ENCODE measurements around the gene POU2F3. TPM values are rescaled to one million over a fixed set of nuclear protein-coding genes. Genes with fewer than 3 reads are reported as not detected.
A peak's percentile ranks its signal among the peaks of the same experiment; 100 is the strongest.

Gene POU2F3
- total and polyA plus RNA-seq, 2 of the 8 experiments (the other 6 are each of a cell fraction or from before 2014, with no cell fraction given): 1.0 to 2.1 TPM

DNA sequence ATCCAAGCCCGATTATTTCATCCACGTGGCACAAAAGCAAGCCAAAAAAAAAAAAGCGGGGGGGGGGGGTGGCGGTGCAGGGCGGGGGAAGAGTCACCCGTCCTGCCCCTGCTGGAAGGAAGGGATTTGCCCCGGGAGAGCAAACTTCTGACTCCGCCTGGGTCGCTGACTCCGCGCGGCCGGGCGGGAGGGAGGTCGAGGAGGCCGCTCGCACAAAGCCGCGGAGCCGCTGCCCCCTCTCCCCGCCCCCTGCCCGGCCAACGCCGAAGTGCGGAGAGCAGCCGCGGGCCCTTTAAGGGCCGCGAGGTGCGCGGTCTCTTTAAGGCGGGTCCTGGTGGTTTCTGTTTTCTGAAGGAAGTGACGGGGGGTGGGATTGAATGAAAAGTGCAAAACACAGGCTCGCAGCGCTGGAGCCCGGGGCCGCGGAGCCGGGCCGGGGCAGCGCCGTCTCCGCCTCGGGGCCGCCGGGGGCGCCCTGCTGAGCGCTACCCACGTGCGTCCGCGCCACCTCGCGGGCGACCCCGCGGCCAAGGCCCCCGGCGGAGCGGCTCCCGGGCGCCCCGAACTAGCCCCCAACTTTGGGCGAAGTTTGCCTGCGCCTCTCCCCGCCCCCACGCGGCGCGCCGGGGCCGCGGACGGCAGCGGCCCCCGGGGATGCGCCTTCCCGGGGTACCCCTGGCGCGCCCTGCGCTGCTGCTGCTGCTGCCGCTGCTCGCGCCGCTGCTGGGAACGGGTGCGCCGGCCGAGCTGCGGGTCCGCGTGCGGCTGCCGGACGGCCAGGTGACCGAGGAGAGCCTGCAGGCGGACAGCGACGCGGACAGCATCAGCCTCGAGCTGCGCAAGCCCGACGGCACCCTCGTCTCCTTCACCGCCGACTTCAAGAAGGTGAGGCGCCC lies 29.1 kb upstream of the POU2F3 start, which contains the start of gene OAF:
OAF (plus strand) TSS at position 407 of the 896 bp plus-strand sequence; CDS start at position 655, 248 bp downstream.
- Histone ChIP-seq H3K27ac (ENCODE audit: low read depth, low read length) (no peak within 1 kb of the TSS), H3K36me3 (ENCODE audit: control insufficient read depth in 2 of 4, insufficient read depth in 4 of 4, low read length in 3 of 4) (no peaks in the 10 kb centered on the region)
- FAIRE-seq: no peak
- TF ChIP-seq KDM4A (IDR thresholded peaks at IDR 0.05; ENCODE audit: low read depth, low read length, severe bottlenecking) (peak; percentile 74), BACH1 (IDR thresholded peaks at IDR 0.05; ENCODE audit: low read length) (no peak), GABPA (IDR thresholded peaks at IDR 0.05; ENCODE audit: borderline replicate concordance, insufficient read depth, low read length) (0 out of 2 replicates have a peak, but pooled peaks have one; percentile 56), E2F6 (IDR thresholded peaks at IDR 0.05) (peak; percentile 71), YY1 (IDR thresholded peaks at IDR 0.05; ENCODE audit: low read depth, low read length) (no peak), CTBP2 (IDR thresholded peaks at IDR 0.05; ENCODE audit: borderline replicate concordance, insufficient read depth, insufficient read length, low read length) (no peak), MAX (IDR thresholded peaks at IDR 0.05) (peak; percentile 81), SP2 (IDR thresholded peaks at IDR 0.05; ENCODE audit: low read length) (no peak), SAP30 (IDR thresholded peaks at IDR 0.05; ENCODE audit: insufficient read depth, insufficient replicate concordance, low read length) (no peak)

More for the DNA sequence above, 29.1 kb upstream of the POU2F3 start, which contains the start of gene OAF:
- peak within 1 kb of the TSS in 1 of 4 experiments; percentile 12; a peak in 1 of 7 replicates for H3K9ac ChIP-seq (replicated peaks in 1 of 4; ENCODE audit: extremely low read depth in 1 of 4, low read depth in 3 of 4, low read length in 3 of 4)
- H2BK15ac ChIP-seq (ENCODE audit: low read length): peak within 1 kb of the TSS; percentile 88; the same call in 1 of the 2 replicates
- no peak within 1 kb of the TSS for H3K4ac ChIP-seq (replicated peaks; ENCODE audit: insufficient read length, low read depth, low read length)
- peak within 1 kb of the TSS; percentile 93 to 99 for H3K4me2 ChIP-seq (ENCODE audit: insufficient read depth in 1 of 2, low read depth in 2 of 2, low read length in 2 of 2)
- H3K79me2 ChIP-seq (ENCODE audit: control insufficient read depth in 1 of 2, insufficient read depth in 2 of 2, low read length in 2 of 2): no peaks in the 10 kb centered on the region
- H4K20me1 ChIP-seq (replicated peaks in 1 of 2; ENCODE audit: control insufficient read depth in 1 of 2, insufficient read depth in 2 of 2, low read length in 2 of 2): peaks cover 5 to 9% of the 10 kb centered on the region in 2 experiments
- no peak within 1 kb of the TSS for H4K91ac ChIP-seq (replicated peaks; ENCODE audit: insufficient read length, low read length)
- H3K23ac ChIP-seq (ENCODE audit: insufficient read length): no peak within 1 kb of the TSS
- H3K18ac ChIP-seq (ENCODE audit: extremely low read depth, low read length): peak within 1 kb of the TSS; percentile 78
- POLR2A ChIA-PET (ENCODE audit: partially characterized antibody): no interaction called here
- H3K9me3 ChIP-seq (ENCODE audit: insufficient read depth in 2 of 2, low read depth in 1 of 2, low read length in 1 of 2): no peaks in the 10 kb centered on the region
- no peaks in the 10 kb centered on the region for H3K79me1 ChIP-seq (ENCODE audit: low read depth, low read length)
- H2BK120ac ChIP-seq (replicated peaks; ENCODE audit: low read depth, low read length): no peak within 1 kb of the TSS
- no peak within 1 kb of the TSS for H3K56ac ChIP-seq (replicated peaks; ENCODE audit: insufficient read length, low read depth, low read length)
- peak within 1 kb of the TSS; percentile 7; the same call in 1 of the 2 replicates for H4K8ac ChIP-seq (ENCODE audit: extremely low read depth, insufficient read depth, low read length)
- H4K5ac ChIP-seq (ENCODE audit: insufficient read length, low read depth, low read length): no peak within 1 kb of the TSS
- peaks cover 6% of the 10 kb centered on the region for H3K23me2 ChIP-seq (ENCODE audit: low read depth, low read length)
- peak; percentile 58 to 85 for DNase-seq (ENCODE audit: low read depth in 1 of 2, low spot score in 2 of 2)
- no peak within 1 kb of the TSS for H2AK5ac ChIP-seq (ENCODE audit: low read depth, low read length)
- H2AFZ ChIP-seq (ENCODE audit: low read length): 0 out of 2 replicates have a peak within 1 kb of the TSS, but pooled peaks have one; percentile 84
- no peak within 1 kb of the TSS for H2BK12ac ChIP-seq (ENCODE audit: low read depth, low read length)
- H2BK5ac ChIP-seq (ENCODE audit: low read depth, low read length): peak within 1 kb of the TSS; percentile 52; the same call in 1 of the 2 replicates
- H3K4me3 ChIP-seq (ENCODE audit: extremely low read depth in 1 of 4, insufficient read depth in 2 of 4, low read depth in 3 of 4, low read length in 4 of 4): peak within 1 kb of the TSS; percentile 43 to 68 (median 58)
- WGBS, 2 experiments (ENCODE audit: extremely low coverage in 1 of 2, insufficient coverage in 1 of 2, insufficient read length in 1 of 2, insufficient replicate concordance in 2 of 2, low coverage in 1 of 2, low lambda C conversion rate in 2 of 2, missing lambda C conversion rate in 1 of 2): 1% methylated on average over 65 of the region's 108 CpGs; no CpG with 5 or more reads in 1 of the 2 experiments
- no peak within 1 kb of the TSS for H3K14ac ChIP-seq (ENCODE audit: insufficient read length)
- H2BK20ac ChIP-seq (ENCODE audit: low read length): no peak within 1 kb of the TSS
- peaks cover 4 to 12% (median 8%) of the 10 kb centered on the region in 4 experiments for H3K4me1 ChIP-seq (replicated peaks in 1 of 4; ENCODE audit: control insufficient read depth in 3 of 4, insufficient read depth in 4 of 4, low read length in 3 of 4)
- peaks cover 67 to 94% (median 87%) of the 10 kb centered on the region in 4 experiments for H3K27me3 ChIP-seq (replicated peaks in 1 of 4; ENCODE audit: control insufficient read depth in 3 of 4, extremely low read depth in 1 of 4, insufficient read depth in 3 of 4, low read length in 3 of 4)
- CTCF ChIA-PET (ENCODE audit: partially characterized antibody): interaction anchor here (1.8 to 26.2 kb wide), 7 partner anchors 12 to 40 kb away, joined by 4 to 394 read pairs (median 23); no protein-coding TSS in a partner anchor
